Measurements from ENCODE around the gene NTNG1.

DNA sequence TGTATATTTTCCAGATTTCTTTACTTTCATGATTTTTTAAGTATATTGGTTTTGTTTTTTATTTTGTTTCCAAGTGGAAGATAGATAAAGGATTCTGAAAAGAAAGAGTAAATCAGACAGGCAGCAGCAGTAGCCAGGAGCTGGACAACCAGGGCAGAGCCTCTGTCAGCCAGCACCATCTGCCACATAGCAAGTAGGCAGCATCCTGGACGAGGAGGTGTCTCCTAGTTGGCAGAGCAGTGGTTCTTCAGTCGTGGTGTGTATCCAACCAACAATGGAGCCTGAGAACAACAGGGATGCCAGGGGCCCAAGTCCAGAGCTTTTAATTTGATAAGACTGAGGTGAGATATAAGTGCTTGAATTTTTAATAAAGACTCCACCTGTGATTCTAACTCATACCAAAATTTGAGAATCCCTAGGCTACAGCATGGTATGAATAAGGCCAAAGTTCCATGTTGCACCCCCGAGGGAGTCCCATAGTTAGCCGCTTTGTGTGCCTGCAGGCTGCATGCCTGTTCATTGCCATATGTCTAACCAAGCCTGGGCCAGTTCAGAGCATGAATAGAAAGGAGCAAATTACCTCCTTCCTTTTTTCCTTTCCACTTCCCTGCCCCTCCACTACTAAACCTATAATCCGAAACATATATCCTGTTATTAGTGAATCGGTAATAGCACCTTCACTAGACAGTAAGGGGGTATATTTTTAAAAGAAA lies 153.2 kb downstream of the NTNG1 start:
- TF ChIP-seq, protein P1, sequence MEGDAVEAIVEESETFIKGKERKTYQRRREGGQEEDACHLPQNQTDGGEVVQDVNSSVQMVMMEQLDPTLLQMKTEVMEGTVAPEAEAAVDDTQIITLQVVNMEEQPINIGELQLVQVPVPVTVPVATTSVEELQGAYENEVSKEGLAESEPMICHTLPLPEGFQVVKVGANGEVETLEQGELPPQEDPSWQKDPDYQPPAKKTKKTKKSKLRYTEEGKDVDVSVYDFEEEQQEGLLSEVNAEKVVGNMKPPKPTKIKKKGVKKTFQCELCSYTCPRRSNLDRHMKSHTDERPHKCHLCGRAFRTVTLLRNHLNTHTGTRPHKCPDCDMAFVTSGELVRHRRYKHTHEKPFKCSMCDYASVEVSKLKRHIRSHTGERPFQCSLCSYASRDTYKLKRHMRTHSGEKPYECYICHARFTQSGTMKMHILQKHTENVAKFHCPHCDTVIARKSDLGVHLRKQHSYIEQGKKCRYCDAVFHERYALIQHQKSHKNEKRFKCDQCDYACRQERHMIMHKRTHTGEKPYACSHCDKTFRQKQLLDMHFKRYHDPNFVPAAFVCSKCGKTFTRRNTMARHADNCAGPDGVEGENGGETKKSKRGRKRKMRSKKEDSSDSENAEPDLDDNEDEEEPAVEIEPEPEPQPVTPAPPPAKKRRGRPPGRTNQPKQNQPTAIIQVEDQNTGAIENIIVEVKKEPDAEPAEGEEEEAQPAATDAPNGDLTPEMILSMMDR (IDR thresholded peaks at IDR 0.05): no peak
- TF ChIP-seq POLR2A (IDR thresholded peaks at IDR 0.05): no peak
